VCaP (cell line): ENCODE results near the gene ANXA2.
A peak's percentile ranks its signal among the peaks of the same experiment; 100 is the strongest.

Experiments used
- H3K27ac ChIP-seq: fragments of 450-650 bp; 2 replicates; pipeline ENCODE4 v1.5.1; 2017
- CTCF ChIP-seq: fragments of 450-650 bp; conservative IDR thresholded peaks from 2 replicates; pipeline ENCODE4 v1.5.1; 2017; ENCODE audit warnings: mild to moderate bottlenecking, moderate library complexity

Gene ANXA2

GRCh38 chr15:60346653-60347052, 51.1 kb downstream of the ANXA2 start:
- no peak overlapping the region for H3K27ac ChIP-seq
- TF ChIP-seq CTCF: no peak

- H3K27ac ChIP-seq: no peak overlapping the region
- no peak for TF ChIP-seq CTCF
Observed at GRCh38 chr15:60346077-60346476, 51.7 kb downstream of the ANXA2 start.

- TF ChIP-seq CTCF: no peak
- no peak overlapping the region for H3K27ac ChIP-seq
Observed at GRCh38 chr15:60345598-60345997, 52.2 kb downstream of the ANXA2 start.

GRCh38 chr15:60344987-60345386, 52.8 kb downstream of the ANXA2 start:
- 0 out of 2 replicates have a peak overlapping the region, but pooled peaks have one; percentile 4 for H3K27ac ChIP-seq

GRCh38 chr15:60344461-60344860, 53.3 kb downstream of the ANXA2 start:
- peak overlapping the region; percentile 4; the same call in 1 of the 2 replicates for H3K27ac ChIP-seq

More at GRCh38 chr15:60344987-60345386, 52.8 kb downstream of the ANXA2 start:
- TF ChIP-seq CTCF: no peak

GRCh38 chr15:60343221-60343970, 54.4 kb downstream of the ANXA2 start:
- peak overlapping the region; percentile 4; the same call in 1 of the 2 replicates for H3K27ac ChIP-seq
- TF ChIP-seq CTCF: no peak

More at GRCh38 chr15:60344461-60344860, 53.3 kb downstream of the ANXA2 start:
- no peak for TF ChIP-seq CTCF

GRCh38 chr15:60340207-60340921, 57.4 kb downstream of the ANXA2 start:
- no peak overlapping the region for H3K27ac ChIP-seq
- TF ChIP-seq CTCF: no peak
